IPS-18c (cell line): ENCODE results near the gene PTK6.
A peak's percentile ranks its signal among the peaks of the same experiment; 100 is the strongest.

Experiments
- H3K4me3 ChIP-seq: 2 replicates; pipeline ENCODE4 v1.7.0; 2013; ENCODE audit warnings: low read depth, mild to moderate bottlenecking, low read length, moderate library complexity; ENCODE audit not compliant: insufficient read depth
- H3K9me3 ChIP-seq: one replicate; pipeline ENCODE4 v1.6.1; 2013; ENCODE audit warnings: mild to moderate bottlenecking, low read length, moderate library complexity; ENCODE audit not compliant: control insufficient read depth, insufficient read depth

The PTK6 gene

GRCh38 chr20:63539441-63540370 lies 2.5 kb upstream of the PTK6 start:
- Histone ChIP-seq H3K9me3 (no peaks in the 10 kb centered on the region), H3K4me3 (no peak overlapping the region)

- Histone ChIP-seq H3K4me3 (no peak overlapping the region), H3K9me3 (no peaks in the 10 kb centered on the region)
Measured at GRCh38 chr20:63539092-63539430, 1.9 kb upstream of the PTK6 start.

DNA sequence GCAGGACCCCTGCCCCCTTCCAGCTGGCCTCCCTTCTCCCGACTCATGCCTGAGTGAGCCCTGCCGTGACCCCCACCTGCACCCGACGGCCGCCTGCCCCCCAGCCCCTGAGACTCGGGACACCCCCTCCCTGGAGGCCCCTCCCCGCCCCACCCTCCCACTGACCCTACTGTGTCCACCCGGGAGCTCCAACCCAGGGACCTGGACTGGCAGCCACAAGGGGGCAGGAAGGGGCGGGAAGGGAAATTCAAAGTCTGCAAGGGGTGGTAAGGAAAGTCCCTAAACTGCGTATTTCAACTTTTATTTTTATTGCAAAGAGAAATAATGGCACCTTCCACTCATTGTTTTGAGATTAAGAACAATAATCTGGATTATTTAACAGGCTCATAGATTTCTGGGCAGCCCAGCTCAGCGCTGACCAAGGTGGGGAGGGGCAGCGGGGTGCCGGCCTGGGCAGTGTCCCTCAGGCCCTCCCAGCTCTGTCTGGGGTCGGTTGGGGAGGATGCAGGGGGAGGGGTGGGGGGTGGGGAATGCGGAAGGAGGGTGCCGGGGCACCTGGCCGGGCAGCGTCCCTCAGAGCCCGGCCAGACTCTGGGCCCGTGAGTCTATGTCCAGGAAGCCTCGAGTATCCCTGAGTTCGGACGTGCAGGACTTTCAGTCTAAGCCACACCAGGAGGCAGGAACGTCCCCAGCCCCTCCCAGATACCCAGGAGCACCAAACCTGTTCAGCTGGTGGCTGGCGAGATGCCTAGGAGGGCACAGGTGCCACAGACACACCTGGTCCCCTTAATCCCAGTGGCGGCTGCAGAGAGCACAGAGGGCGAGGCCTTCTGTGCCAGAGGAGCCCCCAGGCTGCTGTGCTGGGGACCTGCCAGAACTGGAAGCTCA lies 1.3 kb upstream of the PTK6 start:
- H3K4me3 ChIP-seq, result peak overlapping the region; percentile 2; the same call in 1 of the 2 replicates
- H3K9me3 ChIP-seq, result no peaks in the 10 kb centered on the region

GRCh38 chr20:63537525-63538203 lies 488 bp upstream of the PTK6 start:
- H3K4me3 ChIP-seq, result peak overlapping the region; percentile 2
- no peaks in the 10 kb centered on the region for H3K9me3 ChIP-seq

DNA sequence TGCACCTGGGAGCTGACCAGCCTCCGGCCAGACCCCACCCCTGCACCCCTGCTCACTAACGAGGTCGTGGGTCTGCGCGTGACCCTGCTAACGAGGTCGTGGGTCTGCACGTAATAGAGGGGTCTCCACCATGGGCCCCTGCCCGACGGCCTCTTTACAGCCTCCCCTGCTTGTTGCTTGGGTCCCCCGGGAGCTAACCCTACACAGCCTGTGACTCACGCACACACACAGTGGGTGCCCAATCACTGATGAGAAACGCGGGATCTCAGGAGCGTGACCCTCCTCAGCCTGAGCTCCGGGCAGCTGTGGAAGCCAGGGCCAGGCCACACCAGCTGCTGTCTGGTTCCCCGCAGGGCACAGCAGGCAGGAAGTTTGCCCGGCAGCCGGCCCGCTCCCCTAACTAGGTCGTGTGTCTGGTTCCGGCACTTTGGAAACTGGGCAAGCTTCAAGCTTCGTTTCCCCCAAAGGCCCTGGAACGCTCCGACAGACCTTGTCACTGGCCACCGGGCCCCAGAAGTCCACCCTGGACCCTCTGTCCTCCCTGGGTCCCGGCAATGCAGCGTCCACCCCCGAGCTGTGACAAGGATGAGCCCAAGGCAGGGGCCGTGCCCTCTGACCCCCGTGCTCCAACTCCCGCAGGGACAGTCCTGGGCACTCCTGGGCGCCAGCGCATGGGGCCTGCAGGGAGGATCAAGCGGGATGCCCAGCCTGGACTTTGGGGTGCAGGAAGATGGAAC lies 767 bp downstream of the PTK6 start:
- H3K9me3 ChIP-seq, result no peaks in the 10 kb centered on the region
- no peak overlapping the region for H3K4me3 ChIP-seq

DNA sequence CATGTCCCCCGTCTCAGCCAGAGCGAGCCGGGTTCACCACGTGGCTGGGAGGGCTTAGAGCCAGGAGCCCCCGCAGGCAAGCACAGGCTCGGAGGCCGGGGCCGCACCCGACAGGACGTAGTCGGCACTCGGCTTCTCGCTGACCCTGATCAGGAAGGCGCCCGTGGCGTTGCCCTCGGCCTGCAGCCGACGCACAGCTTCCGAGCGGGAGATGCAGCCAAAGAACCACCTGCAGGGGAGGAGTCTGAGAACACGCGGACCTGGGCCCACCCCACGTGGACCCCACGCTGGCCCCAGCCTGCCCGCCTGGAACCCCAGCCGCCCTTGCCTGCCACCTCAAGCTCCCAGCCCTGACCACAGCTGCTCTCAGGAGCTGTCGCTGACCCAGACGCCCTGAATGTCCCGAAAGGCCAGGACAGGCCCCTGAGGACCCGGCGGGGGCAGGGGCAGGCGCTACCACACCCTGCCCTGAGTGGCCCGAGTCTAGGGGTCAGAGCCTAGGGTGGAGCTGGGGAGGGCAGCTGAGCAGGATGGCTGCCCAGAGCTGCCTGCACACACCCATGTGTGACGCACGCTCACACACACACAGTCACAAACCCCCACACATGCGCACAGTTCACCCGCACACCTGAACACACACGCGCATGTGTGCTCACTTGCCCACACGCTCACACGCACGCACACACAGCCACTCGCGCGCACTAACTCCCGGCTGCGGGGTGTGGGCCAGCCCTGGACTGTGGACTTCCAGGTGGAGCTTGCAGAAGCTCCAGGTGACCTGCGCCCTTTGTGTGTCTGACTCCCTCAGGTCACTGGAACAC lies 2.1 kb downstream of the PTK6 start:
- Histone ChIP-seq H3K4me3 (no peak overlapping the region), H3K9me3 (no peaks in the 10 kb centered on the region)

GRCh38 chr20:63534427-63534830 lies 2.7 kb downstream of the PTK6 start:
- H3K4me3 ChIP-seq, result no peak overlapping the region
- no peaks in the 10 kb centered on the region for H3K9me3 ChIP-seq

GRCh38 chr20:63533871-63534393 lies 3.2 kb downstream of the PTK6 start:
- H3K4me3 ChIP-seq, result no peak overlapping the region
- no peaks in the 10 kb centered on the region for H3K9me3 ChIP-seq

- Histone ChIP-seq H3K9me3 (no peaks in the 10 kb centered on the region), H3K4me3 (no peak overlapping the region)
Measured at GRCh38 chr20:63533388-63533787, 3.8 kb downstream of the PTK6 start.

GRCh38 chr20:63532449-63532971 lies 4.7 kb downstream of the PTK6 start:
- H3K9me3 ChIP-seq, result no peaks in the 10 kb centered on the region
- no peak overlapping the region for H3K4me3 ChIP-seq

DNA sequence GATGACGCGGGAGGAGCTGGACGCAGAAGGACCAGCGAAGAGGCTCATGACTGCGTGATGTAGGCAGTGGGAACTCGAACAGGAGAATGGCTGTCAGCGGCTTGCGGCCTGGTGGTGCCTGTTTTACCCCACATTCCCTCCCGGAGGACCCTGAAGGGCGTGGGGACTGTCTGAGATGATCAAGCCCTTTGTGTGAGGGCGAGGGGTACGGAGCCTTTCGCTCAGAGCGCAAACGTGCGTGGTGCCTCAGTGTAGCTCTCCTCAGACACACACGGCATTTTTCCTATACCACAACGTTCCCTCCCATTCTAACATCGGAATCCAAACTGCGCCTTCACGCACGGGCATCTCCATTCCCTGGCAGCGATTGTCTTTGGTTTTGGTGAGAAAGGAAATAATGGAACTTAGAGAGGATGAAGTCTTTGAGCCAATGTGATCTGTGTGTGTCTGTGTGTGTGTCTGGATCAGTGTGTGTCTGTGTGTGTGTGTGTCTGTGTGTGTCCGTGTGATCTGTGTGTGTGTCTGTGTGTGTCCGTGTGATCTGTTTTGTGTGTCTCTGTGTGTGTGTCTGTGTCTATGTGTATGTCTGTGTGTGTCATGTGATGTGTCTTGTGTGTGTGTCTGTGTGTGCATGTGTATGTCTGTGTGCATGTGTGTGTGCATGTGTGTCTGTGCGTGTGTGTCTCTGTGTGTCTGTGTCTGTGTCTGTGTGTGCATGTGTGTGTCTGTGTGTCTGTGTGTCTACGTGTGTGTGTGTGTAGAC lies 5.3 kb downstream of the PTK6 start:
- H3K9me3 ChIP-seq, result no peaks in the 10 kb centered on the region
- no peak overlapping the region for H3K4me3 ChIP-seq

GRCh38 chr20:63530788-63531160 lies 6.4 kb downstream of the PTK6 start:
- Histone ChIP-seq H3K9me3 (no peaks in the 10 kb centered on the region), H3K4me3 (no peak overlapping the region)

- no peak overlapping the region for H3K4me3 ChIP-seq
Measured at GRCh38 chr20:63529861-63530787, 7.1 kb downstream of the PTK6 start.

DNA sequence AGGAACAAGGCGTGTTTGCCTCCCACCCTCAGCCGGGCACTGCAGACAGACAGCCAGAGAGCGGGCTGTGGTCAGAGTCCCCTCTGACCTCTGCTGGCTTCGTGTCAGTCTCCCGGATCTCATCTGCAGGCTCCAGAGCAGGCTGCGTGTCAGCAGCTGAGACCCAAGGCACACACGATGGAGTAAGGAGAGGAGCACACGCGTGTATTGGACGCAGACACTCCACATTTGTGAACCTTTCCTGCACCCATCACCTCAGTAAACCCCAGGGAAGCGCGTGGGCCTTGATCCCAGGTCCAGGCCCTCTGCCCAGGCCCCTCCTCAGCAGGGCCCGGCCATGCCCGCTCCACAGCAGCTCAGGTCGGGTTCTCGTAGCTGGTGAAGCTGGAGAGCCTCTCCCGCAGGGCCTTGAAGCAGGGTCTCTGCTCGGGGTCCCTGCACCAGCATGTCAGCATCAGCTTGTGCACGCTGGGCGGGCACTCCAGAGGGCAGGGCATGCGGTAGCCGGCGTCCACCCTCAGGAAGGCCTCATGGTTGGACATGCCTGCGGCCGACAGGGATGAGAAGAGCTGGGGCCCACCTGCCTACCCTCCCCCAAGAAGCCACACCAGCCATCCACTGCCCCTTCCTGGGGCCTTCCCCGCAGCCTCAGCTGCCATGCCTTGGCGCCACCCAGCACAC lies 7.9 kb downstream of the PTK6 start:
- H3K9me3 ChIP-seq, result no peaks in the 10 kb centered on the region
- H3K4me3 ChIP-seq, result no peak overlapping the region

More at GRCh38 chr20:63529861-63530787, 7.1 kb downstream of the PTK6 start:
- no peaks in the 10 kb centered on the region for H3K9me3 ChIP-seq
